ENCODE measurements around the gene NR5A1.

Gene NR5A1

DNA sequence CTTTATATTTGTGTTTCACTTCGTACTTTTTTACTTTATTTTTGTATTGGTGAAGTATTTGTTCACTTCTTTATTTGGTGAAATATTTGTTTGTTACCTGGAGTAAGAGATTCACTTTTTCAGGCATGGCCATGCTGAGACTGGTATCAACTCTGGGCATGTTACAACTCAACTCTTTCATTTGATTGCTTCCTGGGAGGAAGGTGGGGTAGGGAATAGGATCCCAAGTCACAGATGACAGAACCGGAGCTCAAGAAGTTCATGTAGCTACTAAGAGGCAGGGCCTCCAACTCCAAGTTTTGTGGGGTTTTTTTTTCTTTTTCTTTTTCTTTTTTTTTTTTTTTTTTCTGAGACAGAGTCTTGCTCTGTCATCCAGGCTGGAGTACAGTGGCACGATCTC, 63.0 kb downstream of the NR5A1 start:
- no peak for DNase-seq

DNA sequence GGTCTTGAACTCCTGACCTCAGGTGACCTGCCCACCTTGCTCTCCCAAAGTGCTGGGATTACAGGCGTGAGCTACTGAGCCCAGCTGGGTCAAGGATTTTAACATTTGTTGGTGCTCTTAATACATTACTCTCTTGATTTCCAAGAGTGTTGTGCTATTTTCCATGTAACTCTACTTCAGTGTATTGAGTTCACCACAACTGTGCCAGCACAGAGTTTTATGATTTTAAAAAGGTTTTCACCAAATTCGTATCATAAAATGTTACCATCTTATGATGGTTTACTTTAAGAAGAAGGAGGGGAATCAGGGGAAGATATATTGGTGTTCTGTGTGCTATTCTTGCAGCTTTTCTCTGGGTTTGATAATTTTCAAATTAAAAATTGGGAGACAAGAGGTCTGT, 63.6 kb downstream of the NR5A1 start:
- DNase-seq = no peak

DNA sequence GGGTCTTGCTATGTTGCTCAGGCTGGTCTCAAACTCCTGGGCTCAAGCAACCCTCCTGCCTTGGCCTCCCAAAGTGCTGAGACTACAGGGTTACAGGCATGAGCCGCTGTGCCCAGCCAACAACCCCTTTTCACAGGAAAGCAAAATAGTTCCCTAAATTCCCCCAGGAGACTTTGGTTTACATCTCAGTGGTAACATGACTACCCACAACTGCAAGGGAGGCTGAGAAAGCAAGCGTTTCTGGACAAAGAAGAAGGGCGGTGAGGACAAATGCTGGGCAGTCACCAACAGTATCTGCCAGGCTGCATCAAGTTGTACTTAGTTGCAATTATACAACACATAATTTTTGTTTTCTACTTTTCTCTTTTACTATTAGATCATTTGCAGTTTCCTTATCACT, 64.4 kb downstream of the NR5A1 start:
- DNase-seq = no peak

DNA sequence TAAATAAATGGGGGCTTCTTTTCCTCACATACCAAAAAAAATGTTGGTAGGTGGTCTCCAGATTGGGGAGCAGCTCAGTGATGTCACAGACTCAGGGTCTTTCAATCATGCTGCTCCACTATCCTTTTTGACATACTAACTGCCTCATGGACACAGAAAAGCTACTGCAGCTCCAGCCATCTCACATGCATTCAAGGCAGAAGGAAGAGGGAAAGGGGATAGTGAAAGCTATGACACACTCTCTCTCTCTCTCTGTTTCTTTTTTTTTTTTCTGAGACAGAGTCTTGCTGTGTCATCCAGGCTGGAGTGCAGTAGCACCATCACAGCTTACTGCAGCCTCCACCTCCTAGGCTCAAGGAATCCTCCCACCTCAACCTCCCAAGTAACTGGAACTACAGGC, 64.8 kb downstream of the NR5A1 start:
- no peak for DNase-seq

DNA sequence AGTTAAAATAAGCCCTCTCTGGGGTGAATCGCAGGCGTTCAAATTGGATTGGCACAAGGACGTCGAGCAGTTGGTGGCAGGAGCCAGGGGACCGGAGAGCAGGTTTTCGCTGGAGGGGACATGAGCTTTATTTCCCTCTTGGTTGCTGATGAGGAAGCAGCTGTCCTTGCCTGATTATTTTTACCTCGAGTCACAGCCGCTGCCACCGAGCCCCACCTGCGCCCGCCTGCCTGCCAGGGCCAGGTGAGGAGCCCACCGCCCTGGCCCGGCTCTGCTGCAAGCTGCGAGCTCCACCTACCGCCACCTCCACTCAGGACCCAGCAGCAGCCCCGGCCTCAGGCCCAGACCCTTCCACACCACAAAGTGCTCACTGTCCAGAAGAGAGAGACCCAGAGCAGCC, 65.9 kb downstream of the NR5A1 start:
- DNase-seq = no peak

DNA sequence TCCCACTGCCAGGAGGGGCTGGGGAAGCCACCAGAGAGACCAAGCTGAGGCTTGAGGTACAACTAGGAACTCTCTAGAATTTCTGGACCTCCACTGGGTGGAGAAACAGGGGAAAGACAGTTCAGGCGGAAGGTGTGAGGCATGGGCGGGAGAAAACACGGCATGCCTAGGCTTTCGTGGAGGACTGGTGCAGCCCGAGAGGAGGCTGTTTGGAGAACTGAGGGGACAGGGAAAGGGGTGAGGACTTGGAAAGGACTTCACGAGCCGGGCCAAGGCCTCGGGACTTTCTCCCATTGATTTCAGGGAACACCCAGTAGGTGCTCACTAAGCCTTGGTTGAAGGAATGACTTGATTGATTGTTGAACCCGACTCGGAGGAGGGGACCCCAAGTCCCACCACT, 66.4 kb downstream of the NR5A1 start:
- no peak for DNase-seq

DNA sequence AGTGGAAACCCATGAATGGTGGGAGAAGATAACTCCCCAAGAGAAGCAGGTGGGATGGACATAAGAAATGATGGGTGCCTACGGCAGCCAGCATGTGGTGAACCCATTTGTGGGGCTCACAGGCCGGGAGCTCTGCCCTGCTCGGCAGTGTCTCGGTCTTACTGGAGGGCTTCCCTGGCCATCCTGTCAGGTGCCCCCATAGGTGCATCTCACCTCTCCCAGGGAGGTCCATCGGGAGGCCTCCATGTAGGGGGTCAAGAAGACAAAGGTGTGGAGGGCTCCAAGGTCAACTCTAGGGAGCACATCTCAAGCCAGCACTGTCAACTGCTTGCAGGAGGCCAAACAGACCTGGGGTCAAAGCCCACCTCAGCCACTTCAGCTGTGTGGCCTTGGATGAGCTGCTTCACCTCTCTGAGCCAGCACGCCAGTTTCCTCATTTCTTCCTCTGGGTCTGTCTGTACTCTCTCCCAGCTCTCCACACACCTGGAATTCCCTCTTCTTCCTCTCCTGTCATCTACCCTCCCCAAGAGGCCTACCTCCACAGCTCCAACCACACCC, 67.4 kb downstream of the NR5A1 start:
- DNase-seq = no peak

DNA sequence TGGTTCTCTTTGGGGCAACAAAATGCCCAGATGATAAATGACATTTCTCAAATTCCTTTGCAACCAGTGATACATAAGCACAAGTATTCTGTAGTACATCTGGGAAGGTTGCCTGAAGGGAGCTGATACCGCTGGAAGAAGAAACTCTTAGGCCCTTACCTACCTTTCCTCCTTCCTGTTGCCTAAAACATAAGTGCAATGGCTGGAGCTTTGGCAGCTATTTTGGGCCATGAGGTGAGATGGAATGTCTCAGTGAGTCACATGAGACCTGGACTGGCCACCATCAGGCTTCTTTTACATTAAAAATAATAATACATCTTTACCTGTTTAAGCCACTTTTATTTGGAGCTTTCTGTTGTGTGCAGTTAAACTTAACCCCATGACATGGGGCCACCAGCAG, 68.1 kb downstream of the NR5A1 start:
- DNase-seq = no peak

DNA sequence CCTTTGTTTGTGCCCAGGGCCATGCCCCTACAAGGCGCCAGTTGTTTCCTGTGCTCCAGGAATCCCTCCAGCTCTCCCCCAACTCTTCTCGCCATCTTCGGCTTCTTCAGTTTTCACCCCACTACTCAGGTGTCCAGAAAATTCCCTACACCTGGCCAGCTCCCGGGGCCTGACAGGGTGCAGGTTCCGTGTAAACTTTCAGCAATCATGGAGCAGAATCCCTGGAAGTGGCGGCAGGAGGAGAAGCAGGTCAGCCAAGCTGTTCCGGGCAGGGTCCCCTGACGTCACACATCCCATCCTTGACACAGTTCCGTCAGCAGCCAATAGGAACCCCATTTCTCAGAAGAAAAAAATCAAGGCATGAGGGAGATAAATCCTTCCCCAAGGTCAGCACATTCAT, 69.1 kb downstream of the NR5A1 start:
- no peak for DNase-seq

DNA sequence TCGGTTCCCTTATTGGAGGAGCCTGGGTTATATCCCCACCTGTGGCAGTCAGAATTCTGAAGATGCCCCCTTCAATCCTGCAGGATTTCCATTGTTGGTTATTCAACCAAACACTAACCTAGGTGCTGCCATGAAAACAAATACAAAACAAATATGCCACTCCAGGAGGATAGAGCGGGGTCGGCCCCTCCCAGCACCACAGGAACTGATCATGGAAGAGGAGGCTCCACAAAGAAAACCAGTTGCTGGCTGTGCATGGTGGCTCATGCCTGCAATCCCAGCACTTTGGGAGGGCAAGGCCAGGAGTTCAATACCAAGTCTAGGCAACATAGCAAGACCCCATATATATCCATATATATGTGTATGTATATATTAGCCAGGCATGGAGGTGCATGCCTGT, 70.1 kb downstream of the NR5A1 start:
- DNase-seq = no peak

DNA sequence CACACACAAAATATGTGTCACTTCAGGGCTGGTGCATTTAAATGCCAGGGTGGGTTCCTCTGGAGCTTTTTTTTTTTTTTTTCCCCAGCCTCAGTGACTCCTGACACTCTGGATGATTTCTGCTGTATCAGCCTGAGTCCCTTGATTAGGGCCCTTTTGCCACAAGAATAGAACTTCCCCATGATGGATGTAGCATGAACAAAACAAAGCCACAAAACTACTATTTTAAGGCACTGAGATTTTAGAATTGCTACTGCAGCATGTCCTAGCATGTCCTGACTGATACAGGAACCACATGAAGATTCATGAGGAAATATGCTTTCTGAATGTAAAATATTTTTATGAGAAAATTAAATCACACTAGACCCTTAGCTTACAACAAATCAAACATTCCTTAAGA, 70.9 kb downstream of the NR5A1 start:
- no peak for DNase-seq
